GM21576 (cell line): ENCODE results near the gene BICD2.

Experiments used
- ATAC-seq: cut with Tn5 transposase; IDR thresholded peaks from one replicate; pipeline ENCODE4 v1.9.1; 2021; ENCODE audit warnings: mild to moderate bottlenecking, moderate library complexity; ENCODE audit not compliant: unreplicated experiment

BICD2 gene

GRCh38 chr9:92728831-92729734 is 35.5 kb downstream of the BICD2 start:
- ATAC-seq: peak; percentile 65

- ATAC-seq: no peak
Observed at GRCh38 chr9:92727716-92728700, 36.6 kb downstream of the BICD2 start.

DNA sequence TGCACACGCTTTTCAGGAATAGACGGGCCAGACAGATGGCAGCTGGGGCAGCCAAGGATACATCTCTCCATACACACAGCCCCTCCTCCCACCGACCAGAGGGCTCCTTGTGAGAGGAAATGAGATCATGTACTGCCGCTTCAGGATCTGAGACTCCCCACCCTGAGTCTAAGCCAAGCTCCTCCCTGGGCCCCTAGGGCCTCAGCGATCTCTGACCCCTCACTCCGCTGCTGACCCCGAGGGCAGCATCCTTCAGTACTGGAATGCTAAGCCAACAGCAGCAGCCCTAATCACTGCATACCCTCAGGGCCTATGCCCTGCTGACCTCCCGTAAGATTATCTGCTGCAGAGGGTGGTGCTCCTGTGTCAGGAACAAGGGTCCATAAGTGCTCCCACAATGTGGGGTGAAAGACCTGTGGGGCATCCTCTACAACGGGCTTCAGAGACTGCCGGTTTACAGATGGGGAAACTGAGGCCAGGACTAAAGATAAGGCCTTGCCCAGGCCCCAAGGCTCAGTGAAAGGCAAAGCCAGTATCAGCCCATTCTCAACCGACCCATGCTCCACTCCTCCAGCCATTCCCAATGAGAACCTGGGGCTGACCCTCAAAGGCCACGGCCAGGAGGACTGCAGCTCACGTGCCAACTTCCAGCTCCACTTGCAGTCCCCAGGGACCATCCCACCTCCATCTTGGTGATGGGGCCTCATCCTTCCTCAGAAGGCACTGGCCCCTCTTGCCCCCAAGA is 37.5 kb downstream of the BICD2 start:
- ATAC-seq: no peak

- no peak for ATAC-seq
Observed at GRCh38 chr9:92726348-92726747, 38.3 kb downstream of the BICD2 start.

DNA sequence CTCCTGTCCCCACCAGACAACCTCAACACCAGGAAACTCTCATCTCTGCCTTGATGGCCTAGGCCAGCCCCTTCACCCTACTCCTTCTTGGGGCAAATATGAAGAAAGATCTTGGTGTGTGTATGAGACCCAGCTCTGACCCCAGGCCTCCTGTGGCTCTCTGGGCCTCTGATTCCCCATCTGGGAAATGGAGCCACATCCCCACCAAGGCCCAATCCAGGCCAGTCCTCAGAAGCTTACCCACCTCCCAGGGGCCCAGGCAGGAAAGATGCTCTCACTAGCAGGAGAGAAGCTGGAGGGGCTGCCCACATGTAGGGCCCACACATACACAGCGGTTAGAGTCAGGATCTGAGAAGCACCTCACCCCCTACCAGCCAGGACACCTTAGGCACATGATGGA is 38.9 kb downstream of the BICD2 start:
- ATAC-seq: no peak

DNA sequence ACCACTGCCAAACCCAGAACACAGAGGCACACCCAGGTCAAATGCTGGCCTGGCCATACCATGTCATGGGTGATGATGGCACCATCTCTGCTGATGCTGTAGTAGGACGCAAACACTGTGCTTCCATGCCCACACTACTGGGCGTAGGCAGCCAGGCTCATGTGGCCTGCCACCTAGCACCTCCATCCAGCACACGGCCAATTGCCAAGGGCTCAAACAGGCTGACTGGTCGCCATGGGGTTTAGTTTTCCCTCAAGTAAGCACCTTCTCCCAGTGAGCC is 39.4 kb downstream of the BICD2 start:
- no peak for ATAC-seq

DNA sequence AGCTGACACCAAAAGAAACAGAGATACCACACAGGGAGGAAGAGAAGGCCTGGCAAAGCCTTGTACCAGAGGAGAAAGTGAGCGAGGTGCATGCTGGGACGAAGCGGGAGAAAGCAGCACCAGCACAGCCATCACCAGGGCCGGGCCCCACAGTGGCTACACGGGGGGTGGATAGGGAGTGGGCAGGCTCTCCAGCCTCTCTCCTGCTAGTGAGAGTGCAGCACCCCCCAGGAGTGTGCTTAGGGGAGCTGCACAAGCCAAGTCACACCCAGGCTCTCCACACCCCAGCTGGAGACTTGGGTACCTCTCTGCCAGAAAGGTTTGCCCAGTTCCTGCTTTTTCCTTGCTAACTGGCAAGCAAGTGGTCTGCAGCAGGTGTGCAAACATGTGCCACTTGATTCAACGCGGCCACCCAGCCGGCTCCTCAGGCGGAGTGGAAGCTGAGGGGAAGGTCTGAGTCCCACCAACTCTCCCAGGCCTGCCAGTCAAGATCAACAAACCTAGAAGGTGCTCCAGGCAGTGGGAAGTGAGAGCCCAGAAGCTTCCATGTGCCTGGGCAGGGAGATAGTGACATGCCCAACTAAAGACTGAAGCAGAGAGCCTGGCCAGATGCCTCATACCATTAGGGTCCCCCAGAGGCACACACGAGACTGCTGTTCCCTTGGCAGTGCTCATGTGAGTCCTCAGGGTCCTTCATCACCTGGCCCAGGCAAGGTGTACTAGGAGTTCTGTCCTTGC is 39.9 kb downstream of the BICD2 start:
- ATAC-seq: no peak

DNA sequence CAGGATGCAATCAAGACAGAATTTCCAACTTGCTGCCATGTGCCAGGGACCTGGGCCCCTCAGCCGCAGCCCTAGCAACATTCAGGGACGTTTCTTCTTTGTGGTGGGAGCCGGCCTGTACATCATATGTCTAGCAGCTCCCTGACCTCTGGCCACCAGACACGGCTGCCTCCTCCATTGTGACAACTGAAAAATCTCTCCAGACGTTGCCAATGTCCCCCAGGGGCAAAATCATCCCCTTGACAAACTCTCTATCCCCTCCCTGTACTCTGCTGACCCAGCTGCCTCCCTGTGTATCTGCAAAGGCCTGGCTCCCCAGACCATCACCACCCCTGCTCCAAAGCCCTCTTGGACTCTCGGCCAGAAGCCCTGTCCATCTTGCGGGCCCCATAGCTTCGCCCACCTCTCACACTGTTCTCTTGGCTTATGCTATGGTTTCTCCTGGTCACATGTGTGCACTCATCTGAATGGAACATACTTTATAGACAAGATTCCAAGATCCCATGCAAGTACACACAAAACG is 40.8 kb downstream of the BICD2 start:
- ATAC-seq: no peak

DNA sequence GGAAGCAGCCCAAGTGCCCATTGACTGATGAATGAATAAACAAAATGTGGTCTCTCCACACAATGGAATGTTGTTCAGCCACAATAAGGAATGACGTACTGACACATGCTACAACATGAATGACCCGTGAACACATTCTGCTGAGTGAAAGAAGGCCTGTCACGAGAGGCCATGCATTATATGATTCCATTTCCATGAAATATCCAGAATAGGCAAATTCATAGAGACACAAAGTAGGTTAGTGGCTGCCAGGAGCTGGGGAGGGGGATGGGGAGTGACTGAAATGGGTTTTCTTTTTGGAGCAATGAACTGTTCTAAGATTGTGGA is 41.4 kb downstream of the BICD2 start:
- ATAC-seq: no peak

DNA sequence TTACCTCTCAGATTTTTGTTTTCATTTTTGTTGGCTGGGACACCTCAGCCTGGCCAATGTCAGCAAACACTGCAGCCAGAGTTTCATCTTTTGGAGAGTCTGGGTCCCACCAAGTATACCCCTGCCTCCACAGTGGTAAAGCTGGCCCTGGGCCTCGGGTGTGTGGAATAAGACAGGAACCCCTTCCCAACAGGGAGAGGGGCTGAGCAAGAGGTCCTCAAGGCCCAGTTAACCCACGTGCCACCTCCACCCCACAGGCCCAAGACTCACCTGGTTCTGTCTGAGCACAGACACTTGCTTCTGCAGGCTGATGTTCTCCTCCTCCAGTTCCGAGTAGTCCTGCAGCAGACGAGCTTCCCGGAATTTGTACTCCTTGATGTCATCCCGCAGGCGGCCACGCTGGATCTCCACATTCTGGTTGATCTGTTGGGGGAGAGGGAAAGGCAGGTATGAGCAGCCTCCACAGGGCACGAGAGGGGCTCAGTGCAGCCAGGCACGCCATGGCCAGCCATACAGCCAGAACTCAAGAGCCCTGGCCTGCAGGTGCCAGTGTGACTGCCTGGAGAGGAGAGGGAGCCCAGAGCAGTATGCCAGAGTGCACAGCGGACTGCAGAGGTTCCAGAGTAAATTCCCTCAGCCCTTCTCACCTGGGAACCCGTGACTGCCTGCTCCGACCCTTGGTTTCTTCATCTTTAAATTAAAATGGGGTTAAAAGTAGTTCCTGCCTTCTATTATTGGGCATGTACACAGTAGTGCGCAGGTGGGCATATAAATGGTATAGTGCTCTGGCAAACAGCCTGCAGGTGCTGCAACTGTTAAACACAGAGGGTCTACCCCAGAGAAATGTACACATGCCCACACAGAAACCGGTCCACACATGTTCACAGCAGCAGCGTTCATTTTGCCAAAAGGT is 42.0 kb downstream of the BICD2 start:
- ATAC-seq: no peak

- ATAC-seq: no peak
Observed at GRCh38 chr9:92721548-92721947, 43.1 kb downstream of the BICD2 start.

- no peak for ATAC-seq
Observed at GRCh38 chr9:92720807-92721535, 43.7 kb downstream of the BICD2 start.

- no peak for ATAC-seq
Observed at GRCh38 chr9:92720209-92720765, 44.3 kb downstream of the BICD2 start.

- no peak for ATAC-seq
Observed at GRCh38 chr9:92719028-92719647, 45.5 kb downstream of the BICD2 start.

DNA sequence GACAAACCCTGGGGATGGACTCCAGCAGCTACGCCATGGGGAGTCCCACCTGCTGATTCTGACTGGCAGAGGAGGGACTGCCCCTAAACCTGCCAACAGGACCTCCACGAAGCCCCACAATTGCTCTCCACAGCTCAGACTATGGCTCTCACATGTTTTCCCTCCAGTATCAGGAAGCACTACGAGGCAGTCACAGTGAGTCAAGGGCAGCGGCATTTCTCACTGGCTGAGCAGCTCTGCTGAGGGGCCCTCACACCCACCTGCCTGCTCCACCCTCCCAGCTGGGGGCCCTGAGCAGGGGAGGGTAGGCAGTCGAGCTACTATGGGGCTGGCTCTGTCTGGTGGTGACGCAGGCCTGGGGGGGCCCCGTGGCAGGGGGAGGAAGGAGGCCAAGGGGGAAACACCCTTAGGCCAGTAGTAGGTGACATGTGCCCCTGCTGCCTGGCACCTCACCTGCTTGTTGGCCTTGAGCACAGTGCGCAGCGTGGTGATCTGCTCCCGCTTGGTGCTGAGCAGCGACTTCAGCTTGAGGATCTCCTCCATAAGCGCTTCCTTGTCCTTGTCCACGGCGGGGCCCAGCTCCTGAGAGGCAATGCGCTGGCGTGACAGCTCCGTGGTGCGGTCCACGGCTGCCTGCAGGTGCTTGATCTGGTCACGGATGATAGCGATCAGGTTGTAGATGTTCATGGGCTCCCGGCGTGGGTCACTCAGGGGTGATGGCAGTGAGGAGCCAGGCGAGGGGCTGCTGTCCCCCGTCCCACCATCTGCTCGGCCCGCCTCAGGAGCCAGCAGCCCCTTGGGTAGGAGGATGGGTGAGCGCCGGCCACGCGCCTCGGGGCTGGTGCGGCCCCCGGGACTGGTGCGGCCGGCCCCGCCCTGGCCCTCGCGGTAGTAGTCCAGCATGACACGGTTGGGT is 46.3 kb downstream of the BICD2 start:
- no peak for ATAC-seq

DNA sequence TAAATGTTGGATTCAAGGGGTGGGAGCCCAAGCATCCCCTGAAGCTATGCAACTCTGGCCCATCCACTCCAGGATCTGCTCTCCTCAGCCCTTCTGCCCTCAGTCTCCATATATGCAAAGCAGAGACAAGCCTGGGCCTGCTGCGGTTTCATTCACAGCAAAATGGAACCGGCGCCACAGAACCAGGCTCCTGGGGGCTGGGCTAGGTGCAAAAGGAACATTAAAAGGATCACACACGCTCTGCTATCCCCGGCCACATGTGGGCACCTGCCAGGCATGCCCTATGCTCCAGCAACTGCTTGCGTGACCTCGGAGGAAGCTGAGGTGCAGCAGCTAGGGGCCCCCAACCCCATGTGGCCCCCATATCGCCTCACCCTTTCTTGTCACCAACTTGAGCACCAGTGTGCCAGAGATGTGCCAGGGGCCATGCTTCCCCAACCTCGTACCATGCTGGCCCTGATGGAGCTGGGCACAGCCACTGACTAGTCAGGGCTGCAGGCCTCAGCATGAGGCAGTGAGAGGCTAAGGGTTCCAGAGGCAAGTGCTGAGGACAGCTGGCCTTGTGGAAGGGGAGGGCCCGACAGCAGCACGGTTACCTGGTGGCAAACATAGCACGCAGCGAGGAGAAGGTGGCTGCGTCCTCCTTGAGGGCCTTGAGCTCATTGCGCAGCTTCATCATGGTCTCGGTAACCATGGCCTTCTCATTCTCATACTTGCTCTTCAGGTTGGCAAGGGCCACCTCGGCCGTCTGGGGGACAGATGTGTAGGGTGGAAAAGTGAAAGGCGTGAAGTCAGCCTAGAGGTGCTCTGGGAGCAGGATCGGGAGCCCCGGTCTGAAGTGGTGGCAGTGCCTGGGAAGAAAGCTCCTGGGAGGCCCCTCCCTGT is 47.2 kb downstream of the BICD2 start:
- ATAC-seq: no peak
